Right atrium auricular region (tissue), 2 donors: ENCODE results near the gene DAB1. TPM values are rescaled to one million over a fixed set of nuclear protein-coding genes. Genes with fewer than 3 reads are reported as not detected.

Experiments used
- DNase-seq: peaks from one replicate; pipeline ENCODE4 v3.0.0-alpha.2; 2019; ENCODE audit warnings: low spot score
- H3K27ac ChIP-seq, 2 donors: fragments of 200-600 bp; sonication (generic); 1 replicate in 1 of 2; 2 replicates in 1 of 2; pipeline ENCODE4 v1.5.1; 2016 to 2019
- H3K27me3 ChIP-seq, 2 donors: fragments of 200-600 bp; sonication (generic); one replicate each; pipeline versions ENCODE4 v1.5.1 to v1.6.0; 2017 to 2019
- H3K36me3 ChIP-seq: fragments of 200-600 bp; sonication (generic); one replicate; pipeline ENCODE4 v1.5.1; 2016
- H3K4me1 ChIP-seq, 2 donors: fragments of 200-600 bp; sonication (generic); one replicate each; pipeline versions ENCODE4 v1.5.1 to v1.6.0; 2017 to 2019
- H3K4me3 ChIP-seq, 2 donors: fragments of 200-600 bp; sonication (generic); 1 replicate in 1 of 2; 2 replicates in 1 of 2; pipeline ENCODE4 v1.5.1; 2017 to 2019; ENCODE audit warnings: mild to moderate bottlenecking in 1 of 2, moderate library complexity in 1 of 2
- H3K9me3 ChIP-seq, 2 donors: fragments of 200-600 bp; sonication (generic); one replicate each; pipeline ENCODE4 v1.5.1; 2019
- total RNA-seq, 2 donors: library from RNA; depleted of rRNA; stranded (reverse); fragments of >200 nt; gene quantifications; one replicate each; pipeline ENCODE4 v1.1.0, GENCODE V29; 2016
- TF ChIP-seq, protein P1 (sequence below), 2 donors: fragments of 200-600 bp; sonication (generic); IDR thresholded peaks; one replicate each; pipeline ENCODE4 v1.5.1; 2019; ENCODE audit warnings: antibody characterized with exemption in 2 of 2

The DAB1 gene
- total RNA-seq, 2 donors from 2014 or later = 0.19 to 3.3 TPM

DNA sequence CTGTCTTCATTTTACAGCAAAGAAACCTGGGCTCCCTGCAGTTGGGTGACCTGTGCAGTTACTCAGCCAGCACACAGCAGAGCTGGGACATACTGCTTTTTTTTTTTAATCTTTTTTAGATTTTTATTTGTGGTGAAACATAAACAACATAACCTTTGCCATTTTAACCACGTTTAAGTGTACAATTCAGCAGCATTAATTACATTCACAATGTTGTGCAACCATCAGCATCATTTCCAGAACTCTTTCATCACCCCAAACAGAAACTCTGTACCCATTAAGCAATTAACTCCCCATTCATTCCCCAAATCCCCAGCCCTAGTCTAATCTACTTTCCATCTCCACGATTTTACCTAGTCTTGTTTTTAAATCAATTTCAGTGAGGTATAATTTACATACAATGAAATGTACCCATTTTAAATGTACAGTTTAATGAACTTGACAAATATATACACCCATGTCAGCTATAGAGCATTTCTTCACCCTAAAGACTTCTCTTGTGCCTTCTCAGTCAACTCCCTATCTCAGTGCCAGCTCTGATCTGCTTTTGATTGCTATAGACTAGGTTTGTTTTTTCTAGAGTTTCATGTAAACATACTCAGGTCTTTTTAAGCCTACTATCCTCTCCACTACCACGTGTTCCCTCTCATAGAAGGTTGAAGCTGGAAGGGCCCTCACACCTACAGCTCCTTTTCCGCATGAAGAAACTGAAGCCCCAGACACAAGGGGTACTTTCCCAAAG, 420.3 kb downstream of the DAB1 start:
- no peaks in the 10 kb centered on the region for H3K9me3 ChIP-seq
- H3K36me3 ChIP-seq = no peaks in the 10 kb centered on the region
- TF ChIP-seq, protein P1, sequence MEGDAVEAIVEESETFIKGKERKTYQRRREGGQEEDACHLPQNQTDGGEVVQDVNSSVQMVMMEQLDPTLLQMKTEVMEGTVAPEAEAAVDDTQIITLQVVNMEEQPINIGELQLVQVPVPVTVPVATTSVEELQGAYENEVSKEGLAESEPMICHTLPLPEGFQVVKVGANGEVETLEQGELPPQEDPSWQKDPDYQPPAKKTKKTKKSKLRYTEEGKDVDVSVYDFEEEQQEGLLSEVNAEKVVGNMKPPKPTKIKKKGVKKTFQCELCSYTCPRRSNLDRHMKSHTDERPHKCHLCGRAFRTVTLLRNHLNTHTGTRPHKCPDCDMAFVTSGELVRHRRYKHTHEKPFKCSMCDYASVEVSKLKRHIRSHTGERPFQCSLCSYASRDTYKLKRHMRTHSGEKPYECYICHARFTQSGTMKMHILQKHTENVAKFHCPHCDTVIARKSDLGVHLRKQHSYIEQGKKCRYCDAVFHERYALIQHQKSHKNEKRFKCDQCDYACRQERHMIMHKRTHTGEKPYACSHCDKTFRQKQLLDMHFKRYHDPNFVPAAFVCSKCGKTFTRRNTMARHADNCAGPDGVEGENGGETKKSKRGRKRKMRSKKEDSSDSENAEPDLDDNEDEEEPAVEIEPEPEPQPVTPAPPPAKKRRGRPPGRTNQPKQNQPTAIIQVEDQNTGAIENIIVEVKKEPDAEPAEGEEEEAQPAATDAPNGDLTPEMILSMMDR (IDR thresholded peaks at IDR 0.05) = no peak
- no peak overlapping the region for H3K27ac ChIP-seq
- no peak overlapping the region for H3K4me3 ChIP-seq
- H3K27me3 ChIP-seq = no peaks in the 10 kb centered on the region
- H3K4me1 ChIP-seq = no peaks in the 10 kb centered on the region
- no peak for DNase-seq

DNA sequence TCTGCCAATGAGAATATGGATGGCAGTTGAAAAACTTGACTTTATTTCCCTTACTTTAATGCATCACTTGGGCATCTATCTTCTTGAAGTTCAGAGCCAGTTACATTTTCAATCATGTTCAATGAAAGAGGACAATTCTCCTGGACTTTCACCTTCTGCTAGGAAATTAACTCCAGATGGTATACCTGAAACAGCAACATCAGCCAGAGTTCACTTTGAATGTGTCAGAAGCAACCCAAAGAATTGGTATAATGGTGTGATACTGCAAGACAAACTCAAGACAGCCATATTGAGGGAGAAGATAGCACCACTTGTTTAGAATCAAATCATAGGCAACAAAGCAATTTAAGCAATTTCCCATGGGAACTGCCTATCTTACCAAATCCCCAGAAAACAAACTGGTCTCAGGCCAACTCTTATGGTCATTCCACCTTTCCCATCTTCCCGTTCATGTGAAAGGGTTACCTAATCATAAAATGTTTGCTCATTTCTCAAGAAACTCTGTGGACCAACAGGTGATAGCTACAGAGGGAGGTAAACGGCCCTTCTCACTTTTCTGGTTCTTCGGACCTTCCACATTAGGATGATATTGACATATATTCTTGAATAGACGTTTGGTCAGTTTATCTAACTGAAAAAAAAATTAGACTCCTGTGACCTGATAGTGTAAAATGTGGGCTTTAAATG, 428.3 kb downstream of the DAB1 start:
- no peaks in the 10 kb centered on the region for H3K36me3 ChIP-seq
- TF ChIP-seq, protein P1 (IDR thresholded peaks at IDR 0.05) = no peak
- no peaks in the 10 kb centered on the region for H3K9me3 ChIP-seq
- no peaks in the 10 kb centered on the region for H3K27me3 ChIP-seq
- no peak overlapping the region for H3K27ac ChIP-seq
- no peaks in the 10 kb centered on the region for H3K4me1 ChIP-seq
- no peak for DNase-seq
- no peak overlapping the region for H3K4me3 ChIP-seq

DNA sequence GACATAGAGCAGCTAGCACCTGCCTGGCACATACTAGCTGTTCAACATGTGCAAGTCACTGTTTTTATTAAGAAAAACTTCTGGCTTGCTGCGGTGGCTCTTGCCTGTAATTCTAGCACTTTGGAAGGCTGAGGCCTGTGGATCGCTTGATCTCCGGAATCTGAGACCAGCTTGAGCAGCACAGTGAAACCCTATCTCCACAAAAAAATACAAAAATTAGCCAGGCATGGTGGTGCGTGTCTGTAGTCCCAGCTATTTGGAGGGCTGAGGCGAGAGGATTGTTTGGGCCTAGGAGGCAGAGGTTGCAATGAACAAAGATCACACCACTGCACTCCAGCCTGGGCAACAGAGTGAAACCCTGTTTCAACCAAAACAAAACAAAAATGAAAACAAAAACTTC, 430.4 kb downstream of the DAB1 start:
- H3K27ac ChIP-seq = no peak overlapping the region
- no peaks in the 10 kb centered on the region for H3K27me3 ChIP-seq
- no peak for DNase-seq
- no peaks in the 10 kb centered on the region for H3K36me3 ChIP-seq
- no peaks in the 10 kb centered on the region for H3K4me1 ChIP-seq
- no peak overlapping the region for H3K4me3 ChIP-seq
- TF ChIP-seq, protein P1 (IDR thresholded peaks at IDR 0.05) = no peak
- no peaks in the 10 kb centered on the region for H3K9me3 ChIP-seq

DNA sequence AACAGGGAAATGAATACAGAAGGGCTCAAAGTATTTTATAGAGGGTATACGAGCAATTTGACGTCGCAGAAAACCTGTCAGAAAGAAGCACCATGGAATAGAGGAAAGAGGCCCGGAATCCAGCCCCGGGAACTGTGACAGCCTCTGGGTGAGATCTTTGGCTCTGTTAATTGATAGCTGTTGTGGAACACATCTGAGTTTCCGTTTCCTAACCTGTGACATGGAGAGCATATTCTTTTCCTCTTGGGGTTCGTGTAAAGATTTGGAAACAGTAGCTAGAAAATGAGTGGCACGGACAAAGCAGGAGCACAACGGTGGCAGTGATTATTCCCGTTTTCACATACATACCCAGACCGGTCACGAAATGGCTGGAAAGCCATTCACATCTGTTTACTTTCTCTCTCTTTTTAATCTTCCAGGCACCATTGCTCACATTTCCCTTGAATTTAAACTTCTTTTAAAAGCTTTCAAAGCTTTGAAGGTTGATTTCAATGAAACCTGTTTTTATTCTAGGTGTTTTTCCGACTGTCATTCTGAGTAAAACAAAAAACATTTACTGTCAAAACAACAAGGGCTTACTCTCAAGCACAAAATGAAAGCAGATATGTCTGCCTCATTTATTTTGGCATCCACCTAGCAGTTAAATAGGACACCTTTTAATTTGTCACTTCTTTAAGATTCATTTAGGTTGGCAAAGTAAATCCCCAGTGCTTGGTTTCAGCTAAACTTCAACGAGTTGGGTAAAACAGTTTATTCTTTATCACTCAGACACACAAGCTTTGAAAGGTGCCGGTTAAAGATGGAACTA, 431.3 kb downstream of the DAB1 start:
- H3K4me3 ChIP-seq = no peak overlapping the region
- H3K36me3 ChIP-seq = no peaks in the 10 kb centered on the region
- H3K27ac ChIP-seq = no peak overlapping the region
- H3K4me1 ChIP-seq = no peaks in the 10 kb centered on the region
- TF ChIP-seq, protein P1 (IDR thresholded peaks at IDR 0.05) = no peak
- no peaks in the 10 kb centered on the region for H3K9me3 ChIP-seq
- DNase-seq = no peak
- H3K27me3 ChIP-seq = no peaks in the 10 kb centered on the region

DNA sequence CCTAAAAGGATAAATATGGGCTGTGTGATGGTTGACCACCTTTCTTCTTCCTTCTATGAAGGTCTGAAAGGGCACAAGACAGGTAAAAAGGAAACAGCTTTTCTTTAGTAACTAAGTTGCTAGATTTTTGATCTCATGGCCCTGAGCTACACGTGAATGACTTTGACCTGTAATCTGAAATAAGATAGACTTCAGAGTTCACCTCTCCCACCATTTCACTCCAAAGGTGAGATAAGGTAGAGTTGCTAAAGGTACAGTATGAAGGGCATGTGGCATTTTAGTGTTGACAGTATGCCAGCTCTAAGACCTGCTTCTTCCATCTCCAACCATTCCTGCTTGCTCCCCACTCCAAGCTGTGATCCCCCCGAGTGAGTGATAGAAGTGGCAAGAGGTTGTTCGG, 432.3 kb downstream of the DAB1 start:
- no peak overlapping the region for H3K27ac ChIP-seq
- DNase-seq = no peak
- TF ChIP-seq, protein P1 (IDR thresholded peaks at IDR 0.05) = no peak

More for the DNA sequence above, 432.3 kb downstream of the DAB1 start:
- Histone ChIP-seq H3K4me1 (no peaks in the 10 kb centered on the region), H3K27me3 (no peaks in the 10 kb centered on the region), H3K4me3 (no peak overlapping the region), H3K9me3 (no peaks in the 10 kb centered on the region), H3K36me3 (no peaks in the 10 kb centered on the region)
